Measurements from ENCODE around the gene ZFYVE28.

ZFYVE28 gene

GRCh38 chr4:2445130-2445529 lies 26.7 kb upstream of the ZFYVE28 start:
- peaks cover 10% of the 10 kb centered on the region for H3K4me1 ChIP-seq (ENCODE audit: insufficient read depth, insufficient read length)
- no peaks in the 10 kb centered on the region for H3K9me3 ChIP-seq (ENCODE audit: insufficient read depth, low read length)
- no peak for TF ChIP-seq YY1 (IDR thresholded peaks at IDR 0.05; ENCODE audit: insufficient read depth, insufficient read length)
- TF ChIP-seq ZNF274 (IDR thresholded peaks at IDR 0.05; ENCODE audit: low read depth, low read length) = no peak
- TF ChIP-seq SUZ12 (IDR thresholded peaks at IDR 0.05; ENCODE audit: extremely low read depth, insufficient read depth, insufficient read length) = no peak
- no peaks in the 10 kb centered on the region for H3K36me3 ChIP-seq (ENCODE audit: insufficient read depth, insufficient read length, low read length)
- no peak overlapping the region for H3K4me3 ChIP-seq (ENCODE audit: insufficient read length, low read depth)
- H3K27me3 ChIP-seq (ENCODE audit: insufficient read depth, insufficient read length) = peaks cover 13% of the 10 kb centered on the region
- H3K9ac ChIP-seq (ENCODE audit: insufficient read length, low read depth) = no peak overlapping the region
- no peak for DNase-seq (ENCODE audit: low read depth, low spot score)

- H3K4me3 ChIP-seq (ENCODE audit: insufficient read length, low read depth) = no peak overlapping the region
- no peak overlapping the region for H3K9ac ChIP-seq (ENCODE audit: insufficient read length, low read depth)
- H3K36me3 ChIP-seq (ENCODE audit: insufficient read depth, insufficient read length, low read length) = no peaks in the 10 kb centered on the region
- H3K27me3 ChIP-seq (ENCODE audit: insufficient read depth, insufficient read length) = peaks cover 13% of the 10 kb centered on the region
- peaks cover 13% of the 10 kb centered on the region for H3K4me1 ChIP-seq (ENCODE audit: insufficient read depth, insufficient read length)
- TF ChIP-seq ZNF274 (IDR thresholded peaks at IDR 0.05; ENCODE audit: low read depth, low read length) = no peak
- no peak for TF ChIP-seq SUZ12 (IDR thresholded peaks at IDR 0.05; ENCODE audit: extremely low read depth, insufficient read depth, insufficient read length)
- H3K9me3 ChIP-seq (ENCODE audit: insufficient read depth, low read length) = no peaks in the 10 kb centered on the region
- DNase-seq (ENCODE audit: low read depth, low spot score) = no peak
Measured at GRCh38 chr4:2443956-2444740, 25.7 kb upstream of the ZFYVE28 start.

GRCh38 chr4:2443061-2443730 lies 24.8 kb upstream of the ZFYVE28 start:
- Histone ChIP-seq H3K27me3 (ENCODE audit: insufficient read depth, insufficient read length) (peaks cover 5% of the 10 kb centered on the region), H3K4me3 (ENCODE audit: insufficient read length, low read depth) (no peak overlapping the region), H3K9ac (ENCODE audit: insufficient read length, low read depth) (no peak overlapping the region), H3K9me3 (ENCODE audit: insufficient read depth, low read length) (no peaks in the 10 kb centered on the region), H3K36me3 (ENCODE audit: insufficient read depth, insufficient read length, low read length) (no peaks in the 10 kb centered on the region), H3K4me1 (ENCODE audit: insufficient read depth, insufficient read length) (peaks cover 18% of the 10 kb centered on the region)
- TF ChIP-seq YY1 (IDR thresholded peaks at IDR 0.05; ENCODE audit: insufficient read depth, insufficient read length) = no peak
- TF ChIP-seq SUZ12 (IDR thresholded peaks at IDR 0.05; ENCODE audit: extremely low read depth, insufficient read depth, insufficient read length) = no peak
- no peak for TF ChIP-seq ZNF274 (IDR thresholded peaks at IDR 0.05; ENCODE audit: low read depth, low read length)
- DNase-seq (ENCODE audit: low read depth, low spot score) = no peak

- no peaks in the 10 kb centered on the region for H3K36me3 ChIP-seq (ENCODE audit: insufficient read depth, insufficient read length, low read length)
- TF ChIP-seq YY1 (IDR thresholded peaks at IDR 0.05; ENCODE audit: insufficient read depth, insufficient read length) (no peak), SUZ12 (IDR thresholded peaks at IDR 0.05; ENCODE audit: extremely low read depth, insufficient read depth, insufficient read length) (no peak), ZNF274 (IDR thresholded peaks at IDR 0.05; ENCODE audit: low read depth, low read length) (no peak)
- H3K4me3 ChIP-seq (ENCODE audit: insufficient read length, low read depth) = no peak overlapping the region
- H3K27me3 ChIP-seq (ENCODE audit: insufficient read depth, insufficient read length) = no peaks in the 10 kb centered on the region
- H3K4me1 ChIP-seq (ENCODE audit: insufficient read depth, insufficient read length) = peaks cover 18% of the 10 kb centered on the region
- H3K9ac ChIP-seq (ENCODE audit: insufficient read length, low read depth) = no peak overlapping the region
- H3K9me3 ChIP-seq (ENCODE audit: insufficient read depth, low read length) = no peaks in the 10 kb centered on the region
- no peak for DNase-seq (ENCODE audit: low read depth, low spot score)
Measured at GRCh38 chr4:2442175-2442993, 23.9 kb upstream of the ZFYVE28 start.

- TF ChIP-seq SUZ12 (IDR thresholded peaks at IDR 0.05; ENCODE audit: extremely low read depth, insufficient read depth, insufficient read length) (no peak), ZNF274 (IDR thresholded peaks at IDR 0.05; ENCODE audit: low read depth, low read length) (no peak), YY1 (IDR thresholded peaks at IDR 0.05; ENCODE audit: insufficient read depth, insufficient read length) (no peak)
- peak; percentile 69 for DNase-seq (ENCODE audit: low read depth, low spot score)
- Histone ChIP-seq H3K36me3 (ENCODE audit: insufficient read depth, insufficient read length, low read length) (no peaks in the 10 kb centered on the region), H3K27me3 (ENCODE audit: insufficient read depth, insufficient read length) (no peaks in the 10 kb centered on the region), H3K4me3 (ENCODE audit: insufficient read length, low read depth) (no peak overlapping the region), H3K9ac (ENCODE audit: insufficient read length, low read depth) (no peak overlapping the region), H3K4me1 (ENCODE audit: insufficient read depth, insufficient read length) (peaks cover 18% of the 10 kb centered on the region), H3K9me3 (ENCODE audit: insufficient read depth, low read length) (no peaks in the 10 kb centered on the region)
Measured at GRCh38 chr4:2441393-2442174, 23.1 kb upstream of the ZFYVE28 start.

GRCh38 chr4:2438822-2439718 lies 20.6 kb upstream of the ZFYVE28 start:
- H3K9me3 ChIP-seq (ENCODE audit: insufficient read depth, low read length) = no peaks in the 10 kb centered on the region
- H3K27me3 ChIP-seq (ENCODE audit: insufficient read depth, insufficient read length) = no peaks in the 10 kb centered on the region
- DNase-seq (ENCODE audit: low read depth, low spot score) = no peak
- H3K4me3 ChIP-seq (ENCODE audit: insufficient read length, low read depth) = no peak overlapping the region
- H3K9ac ChIP-seq (ENCODE audit: insufficient read length, low read depth) = peak overlapping the region; percentile 32
- peaks cover 18% of the 10 kb centered on the region for H3K4me1 ChIP-seq (ENCODE audit: insufficient read depth, insufficient read length)
- no peaks in the 10 kb centered on the region for H3K36me3 ChIP-seq (ENCODE audit: insufficient read depth, insufficient read length, low read length)
- TF ChIP-seq YY1 (IDR thresholded peaks at IDR 0.05; ENCODE audit: insufficient read depth, insufficient read length) = no peak
- TF ChIP-seq SUZ12 (IDR thresholded peaks at IDR 0.05; ENCODE audit: extremely low read depth, insufficient read depth, insufficient read length) = no peak
- TF ChIP-seq ZNF274 (IDR thresholded peaks at IDR 0.05; ENCODE audit: low read depth, low read length) = no peak
